IMR-90 (cell line): ENCODE data around the gene KCMF1. TPM values are rescaled to one million over a fixed set of nuclear protein-coding genes. Genes with fewer than 3 reads are reported as not detected.

Experiments
- ATAC-seq: fragments of 200-7000 bp; cut with Tn5 transposase; 2 replicates; pipeline ENCODE4 v1.9.1; 2020; ENCODE audit warnings: low read depth, mild to moderate bottlenecking, moderate library complexity
- BruUV-seq: library from RNA; stranded (reverse); fragments of 400-500 nt; replicated peaks from 2 replicates; lab custom pipeline; 2021; lab: Mats Ljungman, UMichigan
- CTCF ChIA-PET: fragments of 300-600 bp; formaldehyde crosslinking; extraction: SDS; loops from one replicate; lab custom pipeline; 2021; ENCODE audit warnings: antibody characterized with exemption; lab: Yijun Ruan, JAX
- POLR2A ChIA-PET: fragments of 300-600 bp; sonication (Branson Sonifier 250); formaldehyde crosslinking; loops from one replicate; lab custom pipeline; 2022; ENCODE audit warnings: antibody characterized with exemption; ENCODE audit not compliant: unreplicated experiment; lab: Charles Lee
- DNase-seq: peaks from one replicate; pipeline ENCODE4 v3.0.0; 2013
- H2AFZ ChIP-seq: replicated peaks from 2 replicates; pipeline ENCODE3; 2013; ENCODE audit warnings: low read length, mild to moderate bottlenecking; ENCODE audit not compliant: poor library complexity
- H2AK5ac ChIP-seq: 2 replicates; pipeline ENCODE4 v1.6.1; 2013; ENCODE audit warnings: low read depth, low read length, inconsistent platforms
- H2AK9ac ChIP-seq: replicated peaks from 2 replicates; pipeline ENCODE3; 2013; ENCODE audit warnings: mild to moderate bottlenecking, low read depth, low read length, moderate library complexity; ENCODE audit not compliant: poor library complexity
- H2BK120ac ChIP-seq: 2 replicates; pipeline ENCODE4 v1.6.1; 2013; ENCODE audit warnings: low read depth, low read length, inconsistent platforms
- H2BK15ac ChIP-seq: 3 replicates; pipeline ENCODE4 v1.6.1; 2013; ENCODE audit warnings: low read depth, low read length, inconsistent platforms
- H2BK20ac ChIP-seq: 2 replicates; pipeline ENCODE4 v1.6.1; 2013; ENCODE audit warnings: low read depth, mild to moderate bottlenecking, inconsistent platforms, low read length, moderate library complexity
- H2BK5ac ChIP-seq: 2 replicates; pipeline ENCODE4 v1.6.1; 2013; ENCODE audit warnings: mild to moderate bottlenecking, low read depth, low read length, inconsistent platforms; ENCODE audit not compliant: poor library complexity, severe bottlenecking
- H3K14ac ChIP-seq: replicated peaks from 2 replicates; pipeline ENCODE4 v1.6.1; 2013; ENCODE audit warnings: low read depth, low read length, inconsistent platforms
- H3K18ac ChIP-seq: 2 replicates; pipeline ENCODE4 v1.6.1; 2013; ENCODE audit warnings: low read depth, low read length, control low read depth
- H3K23ac ChIP-seq: 2 replicates; pipeline ENCODE4 v1.6.1; 2013; ENCODE audit warnings: low read depth, low read length, inconsistent platforms
- H3K27ac ChIP-seq: 2 replicates; pipeline ENCODE4 v1.5.1; 2013; ENCODE audit warnings: mild to moderate bottlenecking, control low read depth, low read length; ENCODE audit not compliant: insufficient read depth
- H3K27me3 ChIP-seq: 2 replicates; pipeline ENCODE4 v1.6.1; 2013; ENCODE audit warnings: low read length; ENCODE audit not compliant: control insufficient read depth, insufficient read depth
- H3K36me3 ChIP-seq: 2 replicates; pipeline ENCODE4 v1.6.1; 2013; ENCODE audit warnings: low read length, mixed read lengths; ENCODE audit not compliant: control insufficient read depth, insufficient read depth
- H3K4ac ChIP-seq: 2 replicates; pipeline ENCODE4 v1.6.1; 2013; ENCODE audit warnings: low read depth, low read length, inconsistent platforms
- H3K4me1 ChIP-seq: 2 replicates; pipeline ENCODE4 v1.6.1; 2013; ENCODE audit warnings: low read length, mixed read lengths; ENCODE audit not compliant: control insufficient read depth, insufficient read depth
- H3K4me2 ChIP-seq: 2 replicates; pipeline ENCODE4 v1.6.1; 2013; ENCODE audit warnings: low read depth, mild to moderate bottlenecking, control low read depth, low read length, moderate library complexity
- H3K4me3 ChIP-seq: 2 replicates; pipeline ENCODE4 v1.5.1; 2013; ENCODE audit warnings: low read depth, mild to moderate bottlenecking, control low read depth, low read length, moderate library complexity; ENCODE audit not compliant: insufficient read depth
- H3K56ac ChIP-seq: 2 replicates; pipeline ENCODE4 v1.6.1; 2013; ENCODE audit warnings: low read length, inconsistent platforms; ENCODE audit not compliant: insufficient read depth; ENCODE audit errors: extremely low read depth
- H3K79me1 ChIP-seq, 2 experiments: 2 replicates each; pipeline ENCODE4 v1.6.1; 2013; ENCODE audit warnings: low read length in 2 of 2, inconsistent platforms in 1 of 2, low read depth in 1 of 2
- H3K9ac ChIP-seq: 2 replicates; pipeline ENCODE4 v1.6.1; 2013; ENCODE audit warnings: low read depth, low read length, control low read depth
- H3K9me1 ChIP-seq: 2 replicates; pipeline ENCODE4 v1.6.1; 2013; ENCODE audit warnings: low read length, inconsistent platforms; ENCODE audit not compliant: insufficient read depth
- H3K9me3 ChIP-seq: 2 replicates; pipeline ENCODE4 v1.6.1; 2013; ENCODE audit warnings: low read length; ENCODE audit not compliant: control insufficient read depth, insufficient read depth
- H4K20me1 ChIP-seq: 2 replicates; pipeline ENCODE4 v1.6.1; 2013; ENCODE audit warnings: low read length, inconsistent platforms; ENCODE audit not compliant: insufficient read depth
- H4K5ac ChIP-seq: 2 replicates; pipeline ENCODE4 v1.6.1; 2013; ENCODE audit warnings: mild to moderate bottlenecking, low read depth, low read length, control low read depth
- H4K8ac ChIP-seq, 2 experiments: 2 replicates each; pipeline ENCODE4 v1.6.1; 2013; ENCODE audit warnings: low read depth in 2 of 2, low read length in 2 of 2, control low read depth in 1 of 2, inconsistent platforms in 1 of 2
- H4K91ac ChIP-seq: 2 replicates; pipeline ENCODE4 v1.6.1; 2013; ENCODE audit warnings: low read depth, low read length, inconsistent platforms; ENCODE audit not compliant: insufficient read depth
- BHLHE40 ChIP-seq: fragments of 150-350 bp; IDR thresholded peaks from 2 replicates; pipeline ENCODE4 v1.6.1; 2016; ENCODE audit warnings: mild to moderate bottlenecking, low read depth, low read length
- CEBPB ChIP-seq: IDR thresholded peaks from 2 replicates; pipeline ENCODE4 v1.6.1; 2012; ENCODE audit warnings: low read depth, low read length, improper control_type of control experiment
- CHD1 ChIP-seq: IDR thresholded peaks from 2 replicates; pipeline ENCODE4 v1.6.1; 2012; ENCODE audit warnings: low read depth, low read length, improper control_type of control experiment
- CTCF ChIP-seq: conservative IDR thresholded peaks from 2 replicates; pipeline ENCODE4 v1.5.1; 2012; ENCODE audit warnings: mild to moderate bottlenecking, low read depth, low read length, improper control_type of control experiment
- ELK1 ChIP-seq: fragments of 150-350 bp; IDR thresholded peaks from 2 replicates; pipeline ENCODE4 v1.6.1; 2016; ENCODE audit warnings: low read depth, mild to moderate bottlenecking, low read length, moderate library complexity, borderline replicate concordance
- MAFK ChIP-seq: IDR thresholded peaks from 2 replicates; pipeline ENCODE4 v1.6.1; 2012; ENCODE audit warnings: low read depth, low read length, improper control_type of control experiment
- MXI1 ChIP-seq: IDR thresholded peaks from 2 replicates; pipeline ENCODE4 v1.6.1; 2012; ENCODE audit warnings: low read depth, mild to moderate bottlenecking, low read length, moderate library complexity, borderline replicate concordance
- NFE2L2 ChIP-seq: fragments of 150-350 bp; IDR thresholded peaks from 2 replicates; pipeline ENCODE4 v1.6.1; 2016; ENCODE audit warnings: low read depth, mild to moderate bottlenecking, low read length
- POLR2A ChIP-seq: IDR thresholded peaks from 2 replicates; pipeline ENCODE4 v1.6.1; 2012; ENCODE audit warnings: mild to moderate bottlenecking, low read depth, low read length
- RAD21 ChIP-seq: IDR thresholded peaks from 2 replicates; pipeline ENCODE4 v1.6.1; 2012; ENCODE audit warnings: low read length, improper control_type of control experiment
- RFX5 ChIP-seq: IDR thresholded peaks from 2 replicates; pipeline ENCODE4 v1.8.0; 2012; ENCODE audit warnings: low read depth, mild to moderate bottlenecking, low read length, moderate library complexity
- SMC3 ChIP-seq: fragments of 150-350 bp; IDR thresholded peaks from 2 replicates; pipeline ENCODE4 v1.6.1; 2016; ENCODE audit warnings: low read depth, mild to moderate bottlenecking, antibody characterized with exemption, low read length, moderate library complexity
- USF2 ChIP-seq: fragments of 150-350 bp; IDR thresholded peaks from 2 replicates; pipeline ENCODE4 v1.6.1; 2017; ENCODE audit warnings: mild to moderate bottlenecking, antibody characterized with exemption, low read length, low read depth
- WGBS, 2 experiments: methylation state at CpG; one replicate each; pipeline versions ENCODE4 v1.1.5 to v1.1.7; 2013; ENCODE audit warnings: missing lambda C conversion rate in 2 of 2; ENCODE audit not compliant: insufficient read length in 1 of 2; ENCODE audit errors: extremely low coverage in 2 of 2; 5-methylcytosine and 5-hydroxymethylcytosine counted together
- dilution Hi-C: fragments of 300-500 bp; cut with HindIII; formaldehyde crosslinking; loops from one replicate; pipeline ENCODE4 v1.14.3; 2018; ENCODE audit warnings: low sequenced_read_pairs; ENCODE audit not compliant: unreplicated experiment
- in situ Hi-C: fragments of 300-500 bp; cut with MboI; formaldehyde crosslinking; loops from 3 replicates; pipeline ENCODE4 v1.14.3; 2019; ENCODE audit warnings: low sequenced_read_pairs, inconsistent platforms, mixed read lengths
- intact Hi-C: fragments of 100-400 bp; cut with micrococcal nuclease; formaldehyde crosslinking; loops from 2 replicates; pipeline ENCODE4 v1.10.0; 2022
- polyA plus RNA-seq, 3 experiments: library from polyadenylated mRNA; depleted of rRNA; stranded (reverse); fragments of >200 nt; gene quantifications; 2 replicates each; pipeline ENCODE4 v1.2.3, GENCODE V29; 2012; ENCODE audit warnings: low replicate concordance in 1 of 3
- total RNA-seq: library from RNA; depleted of rRNA; stranded (reverse); fragments of >200 nt; gene quantifications from 2 replicates; pipeline ENCODE4 v1.2.3, GENCODE V29; 2012

The KCMF1 gene
- total and polyA plus RNA-seq, 2 of the 4 experiments (the other 2 are of a cell fraction), result 49.9 to 108 TPM

GRCh38 chr2:84966731-84967130, 4.2 kb upstream of the KCMF1 start:
- peaks cover 15% of the 10 kb centered on the region for H3K9me1 ChIP-seq
- no peak overlapping the region for H3K18ac ChIP-seq
- H4K20me1 ChIP-seq, result peaks cover 23% of the 10 kb centered on the region
- intact Hi-C loops, result no loop called here
- H4K5ac ChIP-seq, result no peak overlapping the region
- WGBS, 2 experiments, result no CpG with 5 or more reads among the region's 7 CpGs
- no peak overlapping the region for H2BK15ac ChIP-seq
- TF ChIP-seq RFX5 (no peak), RAD21 (no peak), ELK1 (no peak), CTCF (no peak), CHD1 (no peak), CEBPB (no peak), NFE2L2 (no peak), POLR2A (no peak), USF2 (no peak), BHLHE40 (no peak), SMC3 (no peak), MAFK (no peak), MXI1 (no peak)
- no peak overlapping the region for H2BK5ac ChIP-seq
- H3K9ac ChIP-seq, result no peak overlapping the region
- no peaks in the 10 kb centered on the region for H3K9me3 ChIP-seq
- in situ Hi-C loops, result no loop called here
- ChIA-PET POLR2A (interaction anchor here (0.6 kb wide), 1 partner anchor 41 kb away, joined by 3 read pairs; no protein-coding TSS in a partner anchor), CTCF (no interaction called here)
- DNase-seq, result no peak
- no peak overlapping the region for H3K4me2 ChIP-seq
- peaks cover 10% of the 10 kb centered on the region for H3K36me3 ChIP-seq
- no peak for ATAC-seq
- H3K4ac ChIP-seq, result no peak overlapping the region
- H3K27me3 ChIP-seq, result no peaks in the 10 kb centered on the region
- no peak overlapping the region for H2BK20ac ChIP-seq
- no peak overlapping the region for H3K4me3 ChIP-seq
- no peak overlapping the region for H4K8ac ChIP-seq
- H3K79me1 ChIP-seq, result peaks cover 28 to 62% of the 10 kb centered on the region in 2 experiments
- H3K23ac ChIP-seq, result no peak overlapping the region
- H3K14ac ChIP-seq, result no peak overlapping the region
- peaks cover 14% of the 10 kb centered on the region for H3K4me1 ChIP-seq
- H2AK9ac ChIP-seq, result no peak overlapping the region
- BruUV-seq, result no TSS peak
- no peak overlapping the region for H4K91ac ChIP-seq
- no peak overlapping the region for H2BK120ac ChIP-seq
- no peak overlapping the region; the same call in 1 of the 2 replicates for H2AK5ac ChIP-seq
- no peak overlapping the region for H3K56ac ChIP-seq
- no peak overlapping the region for H2AFZ ChIP-seq
- dilution Hi-C loops, result no loop called here
- H3K27ac ChIP-seq, result no peak overlapping the region
